ENCODE data around the gene NKAIN2.

The NKAIN2 gene

GRCh38 chr6:124812067-124812466 is 1008.4 kb downstream of the NKAIN2 start:
- Histone ChIP-seq H3K27ac (ENCODE audit: low read depth, low read length) (no peak overlapping the region), H3K23ac (ENCODE audit: low read length) (no peak overlapping the region), H4K8ac (ENCODE audit: low read depth, low read length) (no peak overlapping the region), H2BK12ac (ENCODE audit: low read length) (no peak overlapping the region), H3K4me2 (ENCODE audit: low read length) (no peak overlapping the region), H2AFZ (ENCODE audit: insufficient read depth, low read length, poor library complexity) (no peak overlapping the region), H3K79me2 (ENCODE audit: control insufficient read depth, insufficient read depth, low read length, poor library complexity) (no peaks in the 10 kb centered on the region), H2AK5ac (ENCODE audit: low read length) (no peak overlapping the region), H2BK120ac (ENCODE audit: insufficient read depth, low read length, poor library complexity) (no peak overlapping the region), H3K14ac (ENCODE audit: low read length) (no peak overlapping the region), H3K36me3 (ENCODE audit: control insufficient read depth in 1 of 2, insufficient read depth in 2 of 2, low read length in 2 of 2) (no peaks in the 10 kb centered on the region), H2BK5ac (ENCODE audit: low read depth, low read length, poor library complexity) (no peak overlapping the region), H3K18ac (ENCODE audit: low read length) (no peak overlapping the region), H4K12ac (ENCODE audit: low read depth, low read length) (no peak overlapping the region), H3K4me1 (ENCODE audit: control insufficient read depth in 1 of 2, insufficient read depth in 2 of 2, low read length in 2 of 2) (no peaks in the 10 kb centered on the region), H3K4me3 (ENCODE audit: low read depth, low read length) (no peak overlapping the region), H4K91ac (ENCODE audit: low read depth, low read length) (no peak overlapping the region), H3K9ac (ENCODE audit: low read length) (no peak overlapping the region), H3K27me3 (ENCODE audit: insufficient read depth, low read length) (no peaks in the 10 kb centered on the region), H3K79me1 (ENCODE audit: low read length) (no peaks in the 10 kb centered on the region), H3K4ac (ENCODE audit: low read depth, low read length) (no peak overlapping the region), H3K9me3 (ENCODE audit: insufficient read depth, low read depth, low read length) (no peaks in the 10 kb centered on the region)
- WGBS (ENCODE audit: extremely low coverage, insufficient coverage, insufficient read length) = no CpG with 5 or more reads among the region's 2 CpGs
- no peak for DNase-seq

DNA sequence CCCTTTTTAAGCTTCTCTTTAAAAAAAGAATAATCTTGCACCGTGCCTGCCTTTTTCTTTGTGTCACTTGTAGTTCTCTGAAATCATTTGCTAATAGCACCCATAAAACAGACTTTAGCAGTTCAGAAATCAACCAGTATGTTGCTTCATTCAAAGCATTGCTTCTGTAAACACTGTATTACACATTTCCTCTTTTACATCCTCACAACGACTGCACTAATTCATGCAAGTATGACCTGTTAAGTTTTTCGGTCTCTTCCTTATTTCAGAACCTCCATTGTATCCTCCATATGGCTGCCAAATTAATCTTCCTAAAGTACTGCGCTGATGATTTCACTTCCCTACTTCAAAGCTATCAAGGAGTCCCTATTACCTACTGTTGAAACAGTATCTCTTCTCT is 1015.7 kb downstream of the NKAIN2 start:
- H2BK12ac ChIP-seq (ENCODE audit: low read length) = no peak overlapping the region
- H3K9me3 ChIP-seq (ENCODE audit: insufficient read depth, low read depth, low read length) = peaks cover 1% of the 10 kb centered on the region
- H4K8ac ChIP-seq (ENCODE audit: low read depth, low read length) = no peak overlapping the region
- H3K27ac ChIP-seq (ENCODE audit: low read depth, low read length) = no peak overlapping the region
- H4K91ac ChIP-seq (ENCODE audit: low read depth, low read length) = no peak overlapping the region
- no peak overlapping the region for H3K18ac ChIP-seq (ENCODE audit: low read length)
- H3K27me3 ChIP-seq (ENCODE audit: insufficient read depth, low read length) = no peaks in the 10 kb centered on the region
- no peak overlapping the region for H3K4me2 ChIP-seq (ENCODE audit: low read length)
- no peak overlapping the region for H4K12ac ChIP-seq (ENCODE audit: low read depth, low read length)
- H2AFZ ChIP-seq (ENCODE audit: insufficient read depth, low read length, poor library complexity) = no peak overlapping the region
- no peaks in the 10 kb centered on the region for H3K36me3 ChIP-seq (ENCODE audit: control insufficient read depth in 1 of 2, insufficient read depth in 2 of 2, low read length in 2 of 2)
- no CpG with 5 or more reads among the region's 4 CpGs for WGBS (ENCODE audit: extremely low coverage, insufficient coverage, insufficient read length)
- H3K79me2 ChIP-seq (ENCODE audit: control insufficient read depth, insufficient read depth, low read length, poor library complexity) = no peaks in the 10 kb centered on the region
- no peak overlapping the region for H3K9ac ChIP-seq (ENCODE audit: low read length)
- H2AK5ac ChIP-seq (ENCODE audit: low read length) = no peak overlapping the region
- H3K79me1 ChIP-seq (ENCODE audit: low read length) = no peaks in the 10 kb centered on the region
- H3K23ac ChIP-seq (ENCODE audit: low read length) = no peak overlapping the region
- H3K4ac ChIP-seq (ENCODE audit: low read depth, low read length) = no peak overlapping the region
- no peak overlapping the region for H3K14ac ChIP-seq (ENCODE audit: low read length)
- H3K4me1 ChIP-seq (ENCODE audit: control insufficient read depth in 1 of 2, insufficient read depth in 2 of 2, low read length in 2 of 2) = no peaks in the 10 kb centered on the region
- H2BK120ac ChIP-seq (ENCODE audit: insufficient read depth, low read length, poor library complexity) = no peak overlapping the region
- DNase-seq = no peak
- H2BK5ac ChIP-seq (ENCODE audit: low read depth, low read length, poor library complexity) = no peak overlapping the region
- H3K4me3 ChIP-seq (ENCODE audit: low read depth, low read length) = no peak overlapping the region

DNA sequence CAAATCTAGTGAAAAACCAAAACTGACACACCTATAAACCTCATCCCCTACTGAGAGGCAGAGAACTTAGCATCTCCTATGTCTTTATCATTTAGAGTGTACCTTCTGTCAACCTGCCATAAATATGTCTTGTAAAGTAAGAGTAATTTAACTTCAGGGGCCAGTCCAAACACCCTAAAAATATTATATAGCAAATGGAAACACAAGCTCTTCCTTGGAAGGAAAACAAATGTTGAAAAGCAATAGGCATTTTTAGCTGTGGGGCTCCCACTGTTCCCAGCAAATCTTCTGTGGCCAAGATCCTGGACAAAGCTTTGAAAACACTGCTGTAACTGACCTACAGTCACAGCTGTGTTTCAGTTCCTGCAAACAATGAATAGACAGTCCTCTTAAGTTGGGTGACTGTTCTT is 1018.5 kb downstream of the NKAIN2 start:
- H4K91ac ChIP-seq (ENCODE audit: low read depth, low read length) = no peak overlapping the region
- H2BK5ac ChIP-seq (ENCODE audit: low read depth, low read length, poor library complexity) = no peak overlapping the region
- no peaks in the 10 kb centered on the region for H3K79me2 ChIP-seq (ENCODE audit: control insufficient read depth, insufficient read depth, low read length, poor library complexity)
- H4K12ac ChIP-seq (ENCODE audit: low read depth, low read length) = no peak overlapping the region
- no peak overlapping the region for H2AK5ac ChIP-seq (ENCODE audit: low read length)
- no peak overlapping the region for H2BK12ac ChIP-seq (ENCODE audit: low read length)
- no peak for DNase-seq
- no peak overlapping the region for H3K4me3 ChIP-seq (ENCODE audit: low read depth, low read length)
- H3K4me1 ChIP-seq (ENCODE audit: control insufficient read depth in 1 of 2, insufficient read depth in 2 of 2, low read length in 2 of 2) = no peaks in the 10 kb centered on the region
- no peak overlapping the region for H3K4ac ChIP-seq (ENCODE audit: low read depth, low read length)
- H3K36me3 ChIP-seq (ENCODE audit: control insufficient read depth in 1 of 2, insufficient read depth in 2 of 2, low read length in 2 of 2) = no peaks in the 10 kb centered on the region
- no peaks in the 10 kb centered on the region for H3K79me1 ChIP-seq (ENCODE audit: low read length)
- H3K9ac ChIP-seq (ENCODE audit: low read length) = no peak overlapping the region
- no peak overlapping the region for H3K14ac ChIP-seq (ENCODE audit: low read length)
- H4K8ac ChIP-seq (ENCODE audit: low read depth, low read length) = no peak overlapping the region
- no peak overlapping the region for H3K27ac ChIP-seq (ENCODE audit: low read depth, low read length)
- H2BK120ac ChIP-seq (ENCODE audit: insufficient read depth, low read length, poor library complexity) = no peak overlapping the region
- H2AFZ ChIP-seq (ENCODE audit: insufficient read depth, low read length, poor library complexity) = no peak overlapping the region
- no peak overlapping the region for H3K4me2 ChIP-seq (ENCODE audit: low read length)
- no peak overlapping the region for H3K23ac ChIP-seq (ENCODE audit: low read length)
- no peak overlapping the region for H3K18ac ChIP-seq (ENCODE audit: low read length)
- H3K9me3 ChIP-seq (ENCODE audit: insufficient read depth, low read depth, low read length) = peaks cover 1% of the 10 kb centered on the region
- no peaks in the 10 kb centered on the region for H3K27me3 ChIP-seq (ENCODE audit: insufficient read depth, low read length)

DNA sequence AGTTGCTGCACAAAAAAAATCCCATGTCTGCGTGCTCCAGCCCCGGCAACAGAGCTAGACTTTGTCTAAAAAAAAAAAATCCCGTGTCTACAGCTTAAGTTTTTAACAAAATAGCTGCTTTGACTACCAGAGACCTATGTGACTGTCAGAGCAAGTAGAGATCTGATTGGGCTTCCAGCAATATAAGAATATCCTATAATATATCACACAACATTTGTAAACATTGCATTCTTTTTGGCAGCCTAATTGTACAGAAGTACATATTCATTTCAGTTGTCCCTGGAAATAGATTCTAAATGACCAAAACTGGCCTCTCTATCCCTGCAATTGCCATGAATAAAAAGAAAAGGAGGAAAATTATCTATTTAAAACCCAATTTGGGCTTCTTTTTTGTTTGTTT is 1019.1 kb downstream of the NKAIN2 start:
- Histone ChIP-seq H3K4me2 (ENCODE audit: low read length) (no peak overlapping the region), H3K9me3 (ENCODE audit: insufficient read depth, low read depth, low read length) (peaks cover 1% of the 10 kb centered on the region), H4K91ac (ENCODE audit: low read depth, low read length) (no peak overlapping the region), H3K23ac (ENCODE audit: low read length) (no peak overlapping the region), H2AFZ (ENCODE audit: insufficient read depth, low read length, poor library complexity) (no peak overlapping the region), H3K4ac (ENCODE audit: low read depth, low read length) (no peak overlapping the region), H3K9ac (ENCODE audit: low read length) (no peak overlapping the region), H2BK120ac (ENCODE audit: insufficient read depth, low read length, poor library complexity) (no peak overlapping the region), H3K79me2 (ENCODE audit: control insufficient read depth, insufficient read depth, low read length, poor library complexity) (no peaks in the 10 kb centered on the region), H4K12ac (ENCODE audit: low read depth, low read length) (no peak overlapping the region), H3K27me3 (ENCODE audit: insufficient read depth, low read length) (no peaks in the 10 kb centered on the region), H3K4me3 (ENCODE audit: low read depth, low read length) (no peak overlapping the region), H2AK5ac (ENCODE audit: low read length) (no peak overlapping the region), H2BK5ac (ENCODE audit: low read depth, low read length, poor library complexity) (no peak overlapping the region), H3K36me3 (ENCODE audit: control insufficient read depth in 1 of 2, insufficient read depth in 2 of 2, low read length in 2 of 2) (no peaks in the 10 kb centered on the region), H4K8ac (ENCODE audit: low read depth, low read length) (no peak overlapping the region), H3K27ac (ENCODE audit: low read depth, low read length) (no peak overlapping the region), H3K79me1 (ENCODE audit: low read length) (no peaks in the 10 kb centered on the region), H3K18ac (ENCODE audit: low read length) (no peak overlapping the region), H3K4me1 (ENCODE audit: control insufficient read depth in 1 of 2, insufficient read depth in 2 of 2, low read length in 2 of 2) (no peaks in the 10 kb centered on the region), H2BK12ac (ENCODE audit: low read length) (no peak overlapping the region), H3K14ac (ENCODE audit: low read length) (no peak overlapping the region)
- WGBS (ENCODE audit: extremely low coverage, insufficient coverage, insufficient read length) = no CpG with 5 or more reads among the region's 3 CpGs
- no peak for DNase-seq
